Measurements from ENCODE around the gene BGLAP.

Gene BGLAP

DNA sequence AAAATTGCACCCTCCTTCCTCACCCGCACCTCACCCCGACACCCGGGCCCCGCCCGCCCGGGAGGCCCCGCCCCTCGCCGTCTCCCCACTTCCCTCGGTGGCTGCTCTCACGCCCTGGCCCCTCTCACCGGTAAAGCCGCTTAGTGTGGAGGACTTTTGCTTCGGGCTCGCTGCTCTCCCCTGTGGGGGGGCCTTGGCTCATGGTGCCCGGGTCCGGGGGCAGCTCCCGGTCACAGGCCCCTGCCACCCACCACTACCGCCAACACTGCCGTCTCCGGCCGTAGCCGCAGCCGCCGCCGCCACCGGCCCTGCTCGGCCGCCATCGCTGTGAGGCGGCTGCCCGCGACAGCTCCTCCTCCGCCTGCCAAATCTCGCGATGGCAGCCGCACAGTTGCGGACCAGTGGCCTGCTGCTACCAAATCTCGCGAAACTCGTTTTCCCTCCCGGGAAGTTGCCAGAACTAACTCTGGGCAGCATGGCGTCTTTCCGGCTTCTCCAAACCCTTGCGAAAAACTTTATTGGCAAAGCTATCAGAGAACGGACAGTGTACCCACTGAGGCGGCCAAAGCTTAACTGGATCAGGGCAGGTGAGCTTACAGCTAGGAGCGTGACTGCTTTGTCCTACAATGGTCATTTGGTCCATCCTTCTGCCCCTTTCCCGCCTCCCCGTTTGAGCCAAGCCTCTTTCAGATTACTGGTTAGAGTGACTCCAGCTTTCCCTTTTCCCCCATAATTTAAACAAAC is 40.7 kb downstream of the BGLAP start, which contains the start of gene SMG5:
SMG5 (minus strand) TSS at position 347 of the 744 bp plus-strand sequence; CDS start at position 202, 145 bp downstream.
- no peaks in the 10 kb centered on the region for H3K27me3 ChIP-seq (replicated peaks)
- H3K27ac ChIP-seq: peak within 1 kb of the TSS; percentile 97
- peaks cover 4% of the 10 kb centered on the region for H3K36me3 ChIP-seq (replicated peaks)
- H3K4me3 ChIP-seq (ENCODE audit: low read depth, low read length): peak within 1 kb of the TSS; percentile 88
- peak; percentile 97 for DNase-seq
- TF ChIP-seq, protein P1, sequence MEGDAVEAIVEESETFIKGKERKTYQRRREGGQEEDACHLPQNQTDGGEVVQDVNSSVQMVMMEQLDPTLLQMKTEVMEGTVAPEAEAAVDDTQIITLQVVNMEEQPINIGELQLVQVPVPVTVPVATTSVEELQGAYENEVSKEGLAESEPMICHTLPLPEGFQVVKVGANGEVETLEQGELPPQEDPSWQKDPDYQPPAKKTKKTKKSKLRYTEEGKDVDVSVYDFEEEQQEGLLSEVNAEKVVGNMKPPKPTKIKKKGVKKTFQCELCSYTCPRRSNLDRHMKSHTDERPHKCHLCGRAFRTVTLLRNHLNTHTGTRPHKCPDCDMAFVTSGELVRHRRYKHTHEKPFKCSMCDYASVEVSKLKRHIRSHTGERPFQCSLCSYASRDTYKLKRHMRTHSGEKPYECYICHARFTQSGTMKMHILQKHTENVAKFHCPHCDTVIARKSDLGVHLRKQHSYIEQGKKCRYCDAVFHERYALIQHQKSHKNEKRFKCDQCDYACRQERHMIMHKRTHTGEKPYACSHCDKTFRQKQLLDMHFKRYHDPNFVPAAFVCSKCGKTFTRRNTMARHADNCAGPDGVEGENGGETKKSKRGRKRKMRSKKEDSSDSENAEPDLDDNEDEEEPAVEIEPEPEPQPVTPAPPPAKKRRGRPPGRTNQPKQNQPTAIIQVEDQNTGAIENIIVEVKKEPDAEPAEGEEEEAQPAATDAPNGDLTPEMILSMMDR (IDR thresholded peaks at IDR 0.05; ENCODE audit: low read depth, low read length, missing control alignments): no peak
- in situ Hi-C loops (cut with HindIII; ENCODE audit: low pct_ligation_motif_present, low sequenced_read_pairs): no loop called here

DNA sequence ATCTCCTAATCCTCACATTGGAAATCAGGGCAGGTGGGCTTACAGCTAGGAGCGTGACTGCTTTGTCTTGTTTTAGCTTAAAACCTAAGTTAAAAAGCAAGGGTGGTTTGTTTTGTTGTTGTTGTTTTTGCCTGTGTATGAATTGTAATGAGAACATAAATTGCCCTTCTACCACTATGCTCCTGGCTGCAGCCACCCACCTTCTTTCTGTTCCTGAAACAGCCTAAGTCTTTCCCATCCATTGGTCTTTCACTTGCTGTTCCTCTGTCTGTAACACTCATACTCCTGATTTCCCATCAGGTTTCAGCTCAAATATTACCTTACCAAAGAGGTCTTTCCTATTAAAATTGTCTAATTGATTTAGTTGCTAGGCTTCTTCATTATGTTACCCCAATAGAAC is 41.5 kb downstream of the BGLAP start:
- no peak for DNase-seq
- Histone ChIP-seq H3K27me3 (replicated peaks) (no peaks in the 10 kb centered on the region), H3K36me3 (replicated peaks) (peaks cover 4% of the 10 kb centered on the region)

DNA sequence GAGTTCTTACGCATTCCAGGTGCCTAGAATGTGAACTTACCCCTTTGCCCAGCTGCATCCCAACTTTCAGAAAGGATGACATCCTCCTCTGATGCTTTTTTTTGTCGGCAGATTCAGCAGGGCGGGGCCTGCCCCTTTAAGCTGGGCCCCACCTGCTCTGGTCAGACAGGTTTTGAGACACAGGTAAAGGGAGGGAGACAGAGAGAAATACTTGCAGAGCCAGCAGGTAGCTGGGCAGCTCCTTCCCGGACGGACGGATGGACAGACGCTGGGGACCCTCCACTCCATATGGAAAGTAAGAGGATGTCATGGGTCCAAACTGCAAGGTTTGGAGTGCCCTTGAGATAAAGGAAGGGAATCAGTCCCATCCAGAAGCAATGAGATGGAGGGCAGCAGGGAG is 42.1 kb downstream of the BGLAP start, which contains the start of gene TMEM79:
TMEM79 (plus strand) TSS at position 214 of the 400 bp plus-strand sequence. CDS start 902 bp downstream, outside the sequence.
- Histone ChIP-seq H3K27me3 (replicated peaks) (no peaks in the 10 kb centered on the region), H3K27ac (peak within 1 kb of the TSS; percentile 97), H3K4me3 (ENCODE audit: low read depth, low read length) (peak within 1 kb of the TSS; percentile 88), H3K36me3 (replicated peaks) (peaks cover 5% of the 10 kb centered on the region)
- TF ChIP-seq, protein P1 (IDR thresholded peaks at IDR 0.05; ENCODE audit: low read depth, low read length, missing control alignments): no peak
- DNase-seq: no peak
- in situ Hi-C loops (cut with HindIII; ENCODE audit: low pct_ligation_motif_present, low sequenced_read_pairs): no loop called here

More for the DNA sequence above, 41.5 kb downstream of the BGLAP start:
- peak overlapping the region; percentile 88 for H3K4me3 ChIP-seq (ENCODE audit: low read depth, low read length)
- H3K27ac ChIP-seq: no peak overlapping the region
- TF ChIP-seq, protein P1 (IDR thresholded peaks at IDR 0.05; ENCODE audit: low read depth, low read length, missing control alignments): no peak
- in situ Hi-C loops (cut with HindIII; ENCODE audit: low pct_ligation_motif_present, low sequenced_read_pairs): no loop called here

DNA sequence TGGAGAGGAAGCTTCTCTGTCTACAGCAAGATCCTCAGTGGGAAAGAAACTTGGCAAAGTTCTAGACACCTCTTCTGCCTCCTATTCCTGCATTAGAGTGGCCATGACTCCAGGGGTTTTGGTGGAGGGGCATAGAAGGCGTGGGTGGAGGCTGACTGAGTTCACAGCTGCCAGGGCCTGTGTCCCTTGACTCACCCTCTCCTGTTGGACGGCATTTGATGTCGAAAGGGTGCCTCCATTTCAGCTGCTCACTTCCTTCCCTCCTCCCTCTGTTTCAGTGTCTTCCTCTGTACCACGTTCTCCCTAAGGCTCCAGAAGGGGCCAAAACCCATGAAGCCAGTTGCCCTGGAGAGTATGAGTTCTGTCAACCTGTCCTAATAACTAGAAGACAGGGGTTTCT is 42.8 kb downstream of the BGLAP start:
- no peak for DNase-seq
- Histone ChIP-seq H3K36me3 (replicated peaks) (peaks cover 7% of the 10 kb centered on the region), H3K4me3 (ENCODE audit: low read depth, low read length) (no peak overlapping the region), H3K27ac (no peak overlapping the region), H3K27me3 (replicated peaks) (no peaks in the 10 kb centered on the region)
- TF ChIP-seq, protein P1 (IDR thresholded peaks at IDR 0.05; ENCODE audit: low read depth, low read length, missing control alignments): no peak
- in situ Hi-C loops (cut with HindIII; ENCODE audit: low pct_ligation_motif_present, low sequenced_read_pairs): no loop called here

- in situ Hi-C loops (cut with HindIII; ENCODE audit: low pct_ligation_motif_present, low sequenced_read_pairs): no loop called here
- Histone ChIP-seq H3K27ac (no peak overlapping the region), H3K36me3 (replicated peaks) (peaks cover 8% of the 10 kb centered on the region), H3K4me3 (ENCODE audit: low read depth, low read length) (no peak overlapping the region), H3K27me3 (replicated peaks) (no peaks in the 10 kb centered on the region)
- TF ChIP-seq, protein P1 (IDR thresholded peaks at IDR 0.05; ENCODE audit: low read depth, low read length, missing control alignments): no peak
- DNase-seq: no peak
Measured at GRCh38 chr1:156285437-156285836, 43.5 kb downstream of the BGLAP start.

Measured in brain microvascular endothelial cell (primary cell).